Measurements from ENCODE around the gene PACSIN3. TPM values are rescaled to one million over a fixed set of nuclear protein-coding genes. Genes with fewer than 3 reads are reported as not detected.

The PACSIN3 gene
- total RNA-seq, 1 experiment from 2014 or later: 32.0 TPM

- BruUV-seq (replicated peaks): no TSS peak
- H3K4me1 ChIP-seq (ENCODE audit: insufficient read depth, low read length, poor library complexity, severe bottlenecking): peaks cover 24% of the 10 kb centered on the region
- H3K27me3 ChIP-seq (replicated peaks; ENCODE audit: insufficient read depth, low read depth, low read length, poor library complexity): no peaks in the 10 kb centered on the region
- POLR2A ChIA-PET (ENCODE audit: low non-redundant PET): interaction anchor here (0.6 kb wide), 1 partner anchor 41 kb away, joined by 3 read pairs; no protein-coding TSS in a partner anchor
- DNase-seq (ENCODE audit: low spot score): peak; percentile 90
- H3K4me3 ChIP-seq (ENCODE audit: low read depth, low read length, poor library complexity, severe bottlenecking): peak overlapping the region; percentile 58
- CTCF ChIA-PET: interaction anchor here (1.1 to 2.0 kb wide), 3 partner anchors 28 to 168 kb away, joined by 3 to 4 read pairs (median 4); partner anchors contain the start of gene DDB2
- H3K36me3 ChIP-seq (ENCODE audit: insufficient read depth, low read length, poor library complexity, severe bottlenecking): no peaks in the 10 kb centered on the region
- peak; percentile 48; the same call in 1 of the 2 replicates for TF ChIP-seq CTCF (conservative IDR thresholded peaks at IDR 0.05; ENCODE audit: low read depth, low read length)
- no peak for TF ChIP-seq EZH2 (IDR thresholded peaks at IDR 0.05; ENCODE audit: borderline replicate concordance, low read depth, low read length, poor library complexity, severe bottlenecking)
- peak overlapping the region; percentile 40 for H3K27ac ChIP-seq (ENCODE audit: low read depth, low read length, poor library complexity, severe bottlenecking)
- intact Hi-C loops (cut with micrococcal nuclease; ENCODE audit: unreplicated experiment): loop anchor here (2.0 kb wide), 1 partner anchor 28 kb away; the partner anchor contains the start of gene DDB2
- no peaks in the 10 kb centered on the region for H3K9me3 ChIP-seq (ENCODE audit: low read depth, low read length, poor library complexity, severe bottlenecking)
Measured at GRCh38 chr11:47186700-47187695, 764 bp upstream of the PACSIN3 start.

- CTCF ChIA-PET: interaction anchor here (1.0 kb wide), 1 partner anchor 170 kb away, joined by 3 read pairs; no protein-coding TSS in a partner anchor
- POLR2A ChIA-PET (ENCODE audit: low non-redundant PET): interaction anchor here (0.6 kb wide), 1 partner anchor 51 kb away, joined by 7 read pairs; no protein-coding TSS in a partner anchor
- no peaks in the 10 kb centered on the region for H3K36me3 ChIP-seq (ENCODE audit: insufficient read depth, low read length, poor library complexity, severe bottlenecking)
- DNase-seq (ENCODE audit: low spot score): peak; percentile 59
- peak overlapping the region; percentile 41 for H3K27ac ChIP-seq (ENCODE audit: low read depth, low read length, poor library complexity, severe bottlenecking)
- no TSS peak for BruUV-seq (replicated peaks)
- peaks cover 24% of the 10 kb centered on the region for H3K4me1 ChIP-seq (ENCODE audit: insufficient read depth, low read length, poor library complexity, severe bottlenecking)
- 0 out of 2 replicates have a peak, but pooled peaks have one; percentile 5 for TF ChIP-seq CTCF (conservative IDR thresholded peaks at IDR 0.05; ENCODE audit: low read depth, low read length)
- no peak for TF ChIP-seq EZH2 (IDR thresholded peaks at IDR 0.05; ENCODE audit: borderline replicate concordance, low read depth, low read length, poor library complexity, severe bottlenecking)
- intact Hi-C loops (cut with micrococcal nuclease; ENCODE audit: unreplicated experiment): loop anchor here (2.0 kb wide), 1 partner anchor 29 kb away; the partner anchor contains the start of gene DDB2
- H3K27me3 ChIP-seq (replicated peaks; ENCODE audit: insufficient read depth, low read depth, low read length, poor library complexity): no peaks in the 10 kb centered on the region
- H3K4me3 ChIP-seq (ENCODE audit: low read depth, low read length, poor library complexity, severe bottlenecking): peak overlapping the region; percentile 58
- H3K9me3 ChIP-seq (ENCODE audit: low read depth, low read length, poor library complexity, severe bottlenecking): no peaks in the 10 kb centered on the region
Measured at GRCh38 chr11:47185305-47186075, 744 bp downstream of the PACSIN3 start.

Data from A673 (cell line).